ENCODE results near the gene SND1.

- TF ChIP-seq CTCF (IDR thresholded peaks at IDR 0.05; ENCODE audit: low read depth, low read length, poor library complexity, severe bottlenecking) (no peak), EZH2phosphoT487 (IDR thresholded peaks at IDR 0.05; ENCODE audit: borderline replicate concordance, low read length) (no peak)
Measured at GRCh38 chr7:127979728-127980126, 327.7 kb downstream of the SND1 start.
